ENCODE data around the gene DAZAP1. TPM values are rescaled to one million over a fixed set of nuclear protein-coding genes. Genes with fewer than 3 reads are reported as not detected.

DAZAP1 gene
- total RNA-seq, 1 experiment from 2014 or later, result 229 TPM

GRCh38 chr19:1379126-1379905 is 28.1 kb upstream of the DAZAP1 start:
- H3K4me1 ChIP-seq (ENCODE audit: insufficient read depth, low read length, poor library complexity, severe bottlenecking), result no peaks in the 10 kb centered on the region
- intact Hi-C loops (cut with micrococcal nuclease; ENCODE audit: unreplicated experiment), result no loop called here
- H3K27me3 ChIP-seq (replicated peaks; ENCODE audit: insufficient read depth, low read depth, low read length, poor library complexity), result no peaks in the 10 kb centered on the region
- no peak overlapping the region for H3K27ac ChIP-seq (ENCODE audit: low read depth, low read length, poor library complexity, severe bottlenecking)
- ChIA-PET POLR2A (ENCODE audit: low non-redundant PET) (interaction anchor here (0.7 kb wide), 1 partner anchor 748 kb away, joined by 3 read pairs; no protein-coding TSS in a partner anchor), CTCF (no interaction called here)
- BruUV-seq (replicated peaks), result no TSS peak
- DNase-seq (ENCODE audit: low spot score), result no peak
- no peak overlapping the region for H3K4me3 ChIP-seq (ENCODE audit: low read depth, low read length, poor library complexity, severe bottlenecking)
- TF ChIP-seq EZH2 (IDR thresholded peaks at IDR 0.05; ENCODE audit: borderline replicate concordance, low read depth, low read length, poor library complexity, severe bottlenecking) (no peak), CTCF (conservative IDR thresholded peaks at IDR 0.05; ENCODE audit: low read depth, low read length) (no peak)
- H3K9me3 ChIP-seq (ENCODE audit: low read depth, low read length, poor library complexity, severe bottlenecking), result no peaks in the 10 kb centered on the region
- H3K36me3 ChIP-seq (ENCODE audit: insufficient read depth, low read length, poor library complexity, severe bottlenecking), result peaks cover 4% of the 10 kb centered on the region

GRCh38 chr19:1379961-1380489 is 27.4 kb upstream of the DAZAP1 start:
- intact Hi-C loops (cut with micrococcal nuclease; ENCODE audit: unreplicated experiment), result no loop called here
- CTCF ChIA-PET, result no interaction called here
- H3K27ac ChIP-seq (ENCODE audit: low read depth, low read length, poor library complexity, severe bottlenecking), result no peak overlapping the region
- no peak overlapping the region for H3K4me3 ChIP-seq (ENCODE audit: low read depth, low read length, poor library complexity, severe bottlenecking)
- H3K9me3 ChIP-seq (ENCODE audit: low read depth, low read length, poor library complexity, severe bottlenecking), result no peaks in the 10 kb centered on the region
- H3K36me3 ChIP-seq (ENCODE audit: insufficient read depth, low read length, poor library complexity, severe bottlenecking), result no peaks in the 10 kb centered on the region
- no peaks in the 10 kb centered on the region for H3K4me1 ChIP-seq (ENCODE audit: insufficient read depth, low read length, poor library complexity, severe bottlenecking)
- POLR2A ChIA-PET (ENCODE audit: low non-redundant PET), result interaction anchor here (0.6 to 0.7 kb wide), 2 partner anchors 111 to 747 kb away, joined by 3 to 4 read pairs; partner anchors contain the start of gene CIRBP
- no TSS peak for BruUV-seq (replicated peaks)
- DNase-seq (ENCODE audit: low spot score), result no peak
- TF ChIP-seq CTCF (conservative IDR thresholded peaks at IDR 0.05; ENCODE audit: low read depth, low read length), result no peak
- no peak for TF ChIP-seq EZH2 (IDR thresholded peaks at IDR 0.05; ENCODE audit: borderline replicate concordance, low read depth, low read length, poor library complexity, severe bottlenecking)
- no peaks in the 10 kb centered on the region for H3K27me3 ChIP-seq (replicated peaks; ENCODE audit: insufficient read depth, low read depth, low read length, poor library complexity)

- Histone ChIP-seq H3K9me3 (ENCODE audit: low read depth, low read length, poor library complexity, severe bottlenecking) (no peaks in the 10 kb centered on the region), H3K4me1 (ENCODE audit: insufficient read depth, low read length, poor library complexity, severe bottlenecking) (no peaks in the 10 kb centered on the region), H3K4me3 (ENCODE audit: low read depth, low read length, poor library complexity, severe bottlenecking) (no peak overlapping the region), H3K36me3 (ENCODE audit: insufficient read depth, low read length, poor library complexity, severe bottlenecking) (no peaks in the 10 kb centered on the region), H3K27me3 (replicated peaks; ENCODE audit: insufficient read depth, low read depth, low read length, poor library complexity) (no peaks in the 10 kb centered on the region), H3K27ac (ENCODE audit: low read depth, low read length, poor library complexity, severe bottlenecking) (no peak overlapping the region)
- TF ChIP-seq EZH2 (IDR thresholded peaks at IDR 0.05; ENCODE audit: borderline replicate concordance, low read depth, low read length, poor library complexity, severe bottlenecking), result no peak
- TF ChIP-seq CTCF (conservative IDR thresholded peaks at IDR 0.05; ENCODE audit: low read depth, low read length), result no peak
- no peak for DNase-seq (ENCODE audit: low spot score)
- no TSS peak for BruUV-seq (replicated peaks)
- intact Hi-C loops (cut with micrococcal nuclease; ENCODE audit: unreplicated experiment), result loop anchor here (2.0 kb wide), 1 partner anchor 27 kb away; a partner anchor contains a TSS
- ChIA-PET CTCF (interaction anchor here (1.7 kb wide), 1 partner anchor 103 kb away, joined by 6 read pairs; no protein-coding TSS in a partner anchor), POLR2A (ENCODE audit: low non-redundant PET) (no interaction called here)
Observed at GRCh38 chr19:1382250-1382649, 25.1 kb upstream of the DAZAP1 start.
